GM11168 (cell line): Measurements from ENCODE around the gene TMEM184A.

Source experiments
- in situ Hi-C: fragments of 300-500 bp; cut with MboI; formaldehyde crosslinking; loops from one replicate; pipeline ENCODE4 v1.12.0; 2022; ENCODE audit warnings: low sequenced_read_pairs; ENCODE audit not compliant: unreplicated experiment

Gene TMEM184A

DNA sequence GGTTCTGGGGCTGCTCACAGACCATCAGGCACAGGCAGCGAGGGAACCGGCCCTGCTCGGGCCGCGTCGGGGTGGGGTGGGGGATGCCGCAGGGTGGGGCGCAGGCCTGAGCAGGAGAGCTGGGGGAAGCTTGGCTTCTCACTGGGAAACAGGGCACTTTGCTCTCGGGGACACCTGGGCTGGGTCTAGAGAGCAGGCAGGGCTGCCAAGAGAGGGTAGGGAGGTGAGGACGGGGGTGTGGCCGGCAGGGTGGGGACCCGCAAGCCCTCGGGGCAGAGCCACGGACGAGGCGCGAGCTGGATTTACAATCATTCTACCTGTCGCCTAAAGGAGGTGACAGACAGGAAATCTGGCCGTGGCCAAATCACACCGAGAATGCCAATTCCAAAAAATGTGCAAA, 62.9 kb downstream of the TMEM184A start:
- in situ Hi-C loops = no loop called here

DNA sequence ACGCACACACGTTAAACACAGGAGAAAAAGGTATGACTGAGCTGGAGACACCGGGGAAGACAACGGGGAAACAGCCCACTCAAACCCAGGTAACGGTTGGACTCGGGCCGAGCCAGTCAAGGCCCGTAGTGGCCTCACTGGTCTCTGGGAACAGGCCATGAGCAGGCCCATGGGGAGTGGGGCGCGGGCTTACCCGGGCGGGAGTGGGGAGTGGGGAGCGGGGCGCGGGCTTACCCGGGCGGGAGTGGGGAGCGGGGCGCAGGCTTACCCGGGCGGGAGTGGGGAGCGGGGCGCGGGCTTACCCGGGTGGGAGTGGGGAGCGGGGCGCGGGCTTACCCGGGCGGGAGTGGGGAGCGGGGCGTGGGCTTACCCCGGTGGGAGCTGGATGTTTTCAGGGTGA, 63.4 kb downstream of the TMEM184A start:
- in situ Hi-C loops = no loop called here
